IPS-18c (cell line): ENCODE data around the gene GRP.
A peak's percentile ranks its signal among the peaks of the same experiment; 100 is the strongest.
"Not testable (repeated sequence)": the region's sequence is repeated elsewhere in the genome, so short reads cannot be mapped to it uniquely, and the experiment has no call there.

Experiments
- H3K4me3 ChIP-seq: 2 replicates; pipeline ENCODE4 v1.7.0; 2013; ENCODE audit warnings: low read depth, mild to moderate bottlenecking, low read length, moderate library complexity; ENCODE audit not compliant: insufficient read depth
- H3K9me3 ChIP-seq: one replicate; pipeline ENCODE4 v1.6.1; 2013; ENCODE audit warnings: mild to moderate bottlenecking, low read length, moderate library complexity; ENCODE audit not compliant: control insufficient read depth, insufficient read depth

GRP gene

GRCh38 chr18:59262243-59262642 lies 42.3 kb downstream of the GRP start:
- H3K9me3 ChIP-seq, H3K4me3 ChIP-seq: not testable (repeated sequence)

GRCh38 chr18:59263661-59264060 lies 43.7 kb downstream of the GRP start:
- Histone ChIP-seq H3K4me3 (no peak overlapping the region), H3K9me3 (no peaks in the 10 kb centered on the region)

GRCh38 chr18:59264121-59264571 lies 44.2 kb downstream of the GRP start:
- Histone ChIP-seq H3K9me3 (no peaks in the 10 kb centered on the region), H3K4me3 (peak overlapping the region; percentile 6; the same call in 1 of the 2 replicates)

- H3K9me3 ChIP-seq: no peaks in the 10 kb centered on the region
- peak overlapping the region; percentile 56; the same call in 1 of the 2 replicates for H3K4me3 ChIP-seq
Observed at GRCh38 chr18:59264651-59265245, 44.8 kb downstream of the GRP start.

GRCh38 chr18:59265246-59265973 lies 45.5 kb downstream of the GRP start:
- H3K4me3 ChIP-seq: peak overlapping the region; percentile 56
- no peaks in the 10 kb centered on the region for H3K9me3 ChIP-seq

- Histone ChIP-seq H3K9me3 (no peaks in the 10 kb centered on the region), H3K4me3 (no peak overlapping the region; the same call in 1 of the 2 replicates)
Observed at GRCh38 chr18:59265974-59266369, 46.0 kb downstream of the GRP start.

GRCh38 chr18:59266459-59266858 lies 46.5 kb downstream of the GRP start:
- Histone ChIP-seq H3K9me3 (no peaks in the 10 kb centered on the region), H3K4me3 (no peak overlapping the region)

- H3K9me3 ChIP-seq: no peaks in the 10 kb centered on the region
Observed at GRCh38 chr18:59266886-59267502, 47.0 kb downstream of the GRP start.

GRCh38 chr18:59267503-59268126 lies 47.7 kb downstream of the GRP start:
- Histone ChIP-seq H3K4me3 (no peak overlapping the region; the same call in 1 of the 2 replicates), H3K9me3 (no peaks in the 10 kb centered on the region)

More at GRCh38 chr18:59266886-59267502, 47.0 kb downstream of the GRP start:
- H3K4me3 ChIP-seq: no peak overlapping the region

- H3K4me3 ChIP-seq: peak overlapping the region; percentile 50
Observed at GRCh38 chr18:59268127-59268720, 48.3 kb downstream of the GRP start.

GRCh38 chr18:59268721-59269562 lies 49.0 kb downstream of the GRP start:
- Histone ChIP-seq H3K4me3 (peak overlapping the region; percentile 50), H3K9me3 (no peaks in the 10 kb centered on the region)

More at GRCh38 chr18:59268127-59268720, 48.3 kb downstream of the GRP start:
- no peaks in the 10 kb centered on the region for H3K9me3 ChIP-seq

- Histone ChIP-seq H3K4me3 (peak overlapping the region; percentile 50), H3K9me3 (no peaks in the 10 kb centered on the region)
Observed at GRCh38 chr18:59269563-59270119, 49.7 kb downstream of the GRP start.

- Histone ChIP-seq H3K9me3 (no peaks in the 10 kb centered on the region), H3K4me3 (no peak overlapping the region)
Observed at GRCh38 chr18:59270689-59271257, 50.8 kb downstream of the GRP start.

GRCh38 chr18:59271606-59272220 lies 51.8 kb downstream of the GRP start:
- no peaks in the 10 kb centered on the region for H3K9me3 ChIP-seq
- no peak overlapping the region for H3K4me3 ChIP-seq

- H3K4me3 ChIP-seq: peak overlapping the region; percentile 69; the same call in 1 of the 2 replicates
- no peaks in the 10 kb centered on the region for H3K9me3 ChIP-seq
Observed at GRCh38 chr18:59272221-59272888, 52.4 kb downstream of the GRP start.
